Measurements from ENCODE around the gene ABCB8. TPM values are rescaled to one million over a fixed set of nuclear protein-coding genes. Genes with fewer than 3 reads are reported as not detected.

ABCB8 gene
- total and polyA plus RNA-seq, 2 of the 8 experiments (the other 6 are each of a cell fraction or from before 2014, with no cell fraction given): 17.7 to 27.0 TPM

DNA sequence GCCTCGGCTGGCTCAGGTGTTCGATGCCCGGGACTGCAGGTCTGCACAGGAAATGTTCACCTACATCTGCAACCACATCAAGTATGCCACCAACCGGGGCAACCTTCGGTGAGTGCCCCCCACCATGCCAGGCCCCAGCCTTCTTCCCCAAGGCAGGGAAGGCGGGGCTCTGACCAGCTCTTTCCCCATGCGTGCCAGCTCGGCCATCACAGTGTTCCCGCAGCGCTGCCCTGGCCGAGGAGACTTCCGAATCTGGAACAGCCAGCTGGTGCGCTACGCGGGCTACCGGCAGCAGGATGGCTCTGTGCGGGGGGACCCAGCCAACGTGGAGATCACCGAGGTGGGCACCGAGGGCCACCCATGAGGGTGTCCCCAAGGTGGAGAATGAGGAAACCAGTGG is 29.9 kb upstream of the ABCB8 start:
- no peak overlapping the region for H4K8ac ChIP-seq (ENCODE audit: extremely low read depth, insufficient read depth, low read length)
- no peak overlapping the region for H2BK5ac ChIP-seq (ENCODE audit: low read depth, low read length)
- DNase-seq (ENCODE audit: low read depth in 1 of 2, low spot score in 2 of 2): no peak
- no peaks in the 10 kb centered on the region for H3K27me3 ChIP-seq (replicated peaks in 1 of 4; ENCODE audit: control insufficient read depth in 3 of 4, extremely low read depth in 1 of 4, insufficient read depth in 3 of 4, low read length in 3 of 4)
- no peak overlapping the region for H3K4ac ChIP-seq (replicated peaks; ENCODE audit: insufficient read length, low read depth, low read length)
- no peaks in the 10 kb centered on the region for H3K79me1 ChIP-seq (ENCODE audit: low read depth, low read length)
- H3K79me2 ChIP-seq (ENCODE audit: control insufficient read depth in 1 of 2, insufficient read depth in 2 of 2, low read length in 2 of 2): no peaks in the 10 kb centered on the region
- no peak overlapping the region for H2BK12ac ChIP-seq (ENCODE audit: low read depth, low read length)
- H3K4me1 ChIP-seq (replicated peaks in 1 of 4; ENCODE audit: control insufficient read depth in 3 of 4, insufficient read depth in 4 of 4, low read length in 3 of 4): peaks cover under 1 to 20% (median 7%) of the 10 kb centered on the region in 4 experiments
- no peak overlapping the region for H3K4me3 ChIP-seq (ENCODE audit: extremely low read depth in 1 of 4, insufficient read depth in 2 of 4, low read depth in 3 of 4, low read length in 4 of 4)
- FAIRE-seq: no peak
- H3K36me3 ChIP-seq (ENCODE audit: control insufficient read depth in 2 of 4, insufficient read depth in 4 of 4, low read length in 3 of 4): no peaks in the 10 kb centered on the region
- H3K9me3 ChIP-seq (ENCODE audit: insufficient read depth in 2 of 2, low read depth in 1 of 2, low read length in 1 of 2): no peaks in the 10 kb centered on the region
- H3K23ac ChIP-seq (ENCODE audit: insufficient read length): no peak overlapping the region
- no peak overlapping the region for H3K4me2 ChIP-seq (ENCODE audit: insufficient read depth in 1 of 2, low read depth in 2 of 2, low read length in 2 of 2)
- ChIA-PET CTCF (ENCODE audit: partially characterized antibody) (interaction anchor here (1.5 to 5.7 kb wide), 5 partner anchors 9 to 114 kb away, joined by 4 to 56 read pairs (median 10); no protein-coding TSS in a partner anchor), POLR2A (ENCODE audit: partially characterized antibody) (no interaction called here)
- H3K23me2 ChIP-seq (ENCODE audit: low read depth, low read length): peaks cover 6% of the 10 kb centered on the region; the same call in 1 of the 2 replicates
- WGBS, 2 experiments (ENCODE audit: extremely low coverage in 1 of 2, insufficient coverage in 1 of 2, insufficient read length in 1 of 2, insufficient replicate concordance in 2 of 2, low coverage in 1 of 2, low lambda C conversion rate in 2 of 2, missing lambda C conversion rate in 1 of 2): 96% methylated on average over 16 of the region's 20 CpGs; no CpG with 5 or more reads in 1 of the 2 experiments
- no peak overlapping the region for H3K9ac ChIP-seq (replicated peaks in 1 of 4; ENCODE audit: extremely low read depth in 1 of 4, low read depth in 3 of 4, low read length in 3 of 4)
- H2BK20ac ChIP-seq (ENCODE audit: low read length): no peak overlapping the region
- H3K56ac ChIP-seq (replicated peaks; ENCODE audit: insufficient read length, low read depth, low read length): no peak overlapping the region
- TF ChIP-seq CHD1 (IDR thresholded peaks at IDR 0.05; ENCODE audit: low read depth, low read length) (no peak), EZH2 (IDR thresholded peaks at IDR 0.05; ENCODE audit: low read depth, low read length, severe bottlenecking) (no peak), KDM4A (IDR thresholded peaks at IDR 0.05; ENCODE audit: low read depth, low read length, severe bottlenecking) (no peak), CTBP2 (IDR thresholded peaks at IDR 0.05; ENCODE audit: borderline replicate concordance, insufficient read depth, insufficient read length, low read length) (no peak), SP2 (IDR thresholded peaks at IDR 0.05; ENCODE audit: low read length) (no peak), TBP (IDR thresholded peaks at IDR 0.05; ENCODE audit: low read depth, low read length) (no peak), BRCA1 (IDR thresholded peaks at IDR 0.05; ENCODE audit: low read depth, low read length) (no peak)
- H2AK5ac ChIP-seq (ENCODE audit: low read depth, low read length): no peak overlapping the region
- no peak overlapping the region for H3K14ac ChIP-seq (ENCODE audit: insufficient read length)
- H3K27ac ChIP-seq (ENCODE audit: low read depth, low read length): no peak overlapping the region
- no peak overlapping the region for H4K91ac ChIP-seq (replicated peaks; ENCODE audit: insufficient read length, low read length)
- no peak overlapping the region for H2BK15ac ChIP-seq (ENCODE audit: low read length)
- no peaks in the 10 kb centered on the region for H4K20me1 ChIP-seq (replicated peaks in 1 of 2; ENCODE audit: control insufficient read depth in 1 of 2, insufficient read depth in 2 of 2, low read length in 2 of 2)
- H2AFZ ChIP-seq (ENCODE audit: low read length): no peak overlapping the region
- no peak overlapping the region for H2BK120ac ChIP-seq (replicated peaks; ENCODE audit: low read depth, low read length)
- no peak overlapping the region for H3K18ac ChIP-seq (ENCODE audit: extremely low read depth, low read length)
- H4K5ac ChIP-seq (ENCODE audit: insufficient read length, low read depth, low read length): no peak overlapping the region
